ACHN (cell line): ENCODE data around the gene S100A13.

ENCODE experiments used
- DNase-seq: peaks from one replicate; pipeline ENCODE4 v3.0.0-alpha.2; 2015
- in situ Hi-C: cut with HindIII; loops from 2 replicates; pipeline ENCODE4 v1.10.0; 2017; ENCODE audit warnings: low sequenced_read_pairs, low pct_ligation_motif_present, low pct_unique_long_range_greater_than_20kb

The S100A13 gene

DNA sequence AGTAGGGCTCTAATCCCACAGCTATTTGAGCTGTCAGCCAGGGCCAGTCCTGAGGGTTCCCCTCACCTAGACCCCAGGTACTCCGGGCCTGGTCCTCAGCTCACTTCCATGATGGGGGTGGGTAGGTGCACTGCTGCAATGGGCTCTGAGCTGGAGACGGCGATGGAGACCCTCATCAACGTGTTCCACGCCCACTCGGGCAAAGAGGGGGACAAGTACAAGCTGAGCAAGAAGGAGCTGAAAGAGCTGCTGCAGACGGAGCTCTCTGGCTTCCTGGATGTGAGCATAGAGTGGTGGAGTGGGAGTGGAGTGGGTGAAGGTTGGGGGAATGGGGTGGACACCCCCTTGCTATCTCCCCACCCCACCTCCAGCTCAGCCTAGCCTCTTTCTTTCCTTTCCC, 3.1 kb upstream of the S100A13 start:
- DNase-seq = no peak
- in situ Hi-C loops = no loop called here

GRCh38 chr1:153629971-153630370, 2.7 kb upstream of the S100A13 start:
- in situ Hi-C loops = no loop called here
- DNase-seq = no peak

GRCh38 chr1:153629343-153629665, 2.0 kb upstream of the S100A13 start:
- in situ Hi-C loops = no loop called here
- DNase-seq = no peak

DNA sequence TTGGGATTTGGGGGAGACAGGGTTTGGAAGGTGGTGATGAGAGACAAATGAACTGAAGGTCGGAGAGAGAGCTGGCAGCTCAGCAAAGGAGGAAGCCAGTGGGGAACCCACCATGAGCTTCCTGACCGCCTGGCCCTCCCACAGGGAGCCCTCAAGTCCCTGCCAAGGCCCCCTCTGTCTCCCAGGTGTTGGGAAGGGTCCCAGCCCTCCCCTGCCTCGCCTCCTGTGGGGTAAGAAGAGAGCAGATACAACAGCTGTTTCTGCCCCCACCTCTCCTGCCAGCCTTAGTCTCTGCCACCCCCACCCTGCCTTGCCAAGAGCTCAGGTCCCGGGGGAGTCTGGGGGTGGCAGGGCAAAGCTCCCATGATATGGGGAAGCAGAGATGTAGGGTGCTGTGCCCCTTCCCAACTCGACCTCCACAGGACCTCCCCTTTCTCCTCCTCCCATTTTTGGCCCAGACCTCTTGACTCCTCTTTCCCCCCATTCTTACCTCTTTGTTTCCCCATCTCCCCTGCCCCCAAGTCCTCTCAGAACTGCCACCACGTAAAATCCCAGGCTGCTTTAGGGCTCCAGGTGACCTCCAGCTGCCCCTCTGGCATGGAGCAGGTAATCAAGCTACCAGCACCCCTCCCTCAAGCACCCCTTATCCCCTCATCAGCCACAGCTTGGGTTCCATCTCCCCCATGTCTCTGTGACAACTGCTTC, 1.5 kb upstream of the S100A13 start:
- in situ Hi-C loops = no loop called here
- no peak for DNase-seq

- in situ Hi-C loops = no loop called here
- DNase-seq = peak; percentile 15
Measured at GRCh38 chr1:153627715-153628626, 666 bp upstream of the S100A13 start, which contains the start of gene S100A1. Gene S100A1 (plus strand): TSS chr1:153628434. CDS start chr1:153630522, 2,088 bp downstream.

DNA sequence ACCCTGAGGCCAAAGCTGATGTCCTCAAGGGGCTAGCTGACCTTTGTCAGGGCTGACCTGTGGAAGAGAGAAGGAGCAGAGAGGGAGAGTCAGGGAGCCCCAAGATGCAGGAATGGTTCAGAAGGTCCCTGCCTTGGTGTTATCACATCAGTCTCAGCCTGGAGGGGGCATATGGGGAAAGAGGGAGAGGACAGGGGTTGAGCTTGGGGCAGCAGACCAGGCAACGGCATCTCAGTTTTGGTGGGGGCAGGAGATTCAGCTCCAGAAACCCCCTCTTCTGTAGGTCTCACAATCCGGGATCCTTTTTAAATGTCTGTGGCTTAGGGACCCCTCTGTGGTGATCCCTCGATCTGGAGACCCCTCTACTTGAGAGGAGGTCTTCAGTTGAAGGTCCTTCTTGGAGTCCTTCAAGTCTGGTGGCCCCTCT, 815 bp downstream of the S100A13 start:
- DNase-seq = no peak
- in situ Hi-C loops = no loop called here

DNA sequence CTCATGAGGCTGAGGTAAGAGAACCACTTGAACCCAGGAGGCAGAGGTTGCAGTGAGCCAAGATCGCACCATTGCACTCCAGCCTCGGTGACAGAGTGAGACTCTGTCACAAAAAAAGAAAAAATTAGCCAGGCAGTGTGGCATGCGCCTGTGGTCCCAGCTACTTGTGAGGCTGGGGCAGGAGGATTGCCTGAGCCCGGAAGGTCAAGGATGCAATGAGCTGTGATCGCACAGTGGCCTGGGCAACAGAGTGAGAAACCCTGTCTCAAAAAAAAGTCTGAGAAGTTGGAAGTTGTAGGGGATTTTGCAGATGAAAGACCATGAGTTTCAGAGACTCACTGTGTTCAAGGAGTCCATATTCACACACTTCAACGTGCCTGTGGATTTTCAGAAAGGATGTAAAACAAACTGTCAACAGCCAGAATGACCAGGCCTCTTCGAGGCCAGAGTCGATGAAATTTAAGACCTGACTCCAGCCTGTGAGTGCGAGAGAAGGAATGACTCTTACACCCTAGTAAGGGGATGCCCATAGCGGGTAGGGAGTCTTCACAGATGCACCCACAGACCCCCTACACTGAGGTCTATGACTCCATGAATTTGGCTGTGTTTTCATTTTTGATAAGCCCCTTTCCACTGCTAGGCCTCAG, 2.2 kb downstream of the S100A13 start:
- in situ Hi-C loops = no loop called here

DNA sequence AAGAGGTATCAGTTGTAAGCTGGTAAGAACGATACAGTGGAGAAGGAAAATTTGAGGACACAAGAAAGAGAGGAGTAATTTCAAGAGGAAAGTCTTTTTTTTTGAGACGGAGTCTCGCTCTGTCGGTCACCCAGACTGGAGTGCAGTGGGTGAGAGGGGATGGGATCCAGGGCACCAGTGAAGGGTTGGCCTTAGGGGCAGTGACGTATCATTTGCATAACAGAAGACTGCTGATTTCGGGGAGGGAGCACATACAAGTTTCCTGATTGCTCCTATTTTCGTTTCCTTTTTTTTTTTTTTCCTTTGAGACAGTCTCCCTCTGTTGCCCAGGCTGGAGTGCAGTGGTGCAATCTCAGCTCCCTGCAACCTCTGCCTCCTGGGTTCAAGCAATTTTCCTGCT, 4.2 kb downstream of the S100A13 start:
- in situ Hi-C loops = no loop called here
- no peak for DNase-seq

More for the DNA sequence above, 2.2 kb downstream of the S100A13 start:
- no peak for DNase-seq

DNA sequence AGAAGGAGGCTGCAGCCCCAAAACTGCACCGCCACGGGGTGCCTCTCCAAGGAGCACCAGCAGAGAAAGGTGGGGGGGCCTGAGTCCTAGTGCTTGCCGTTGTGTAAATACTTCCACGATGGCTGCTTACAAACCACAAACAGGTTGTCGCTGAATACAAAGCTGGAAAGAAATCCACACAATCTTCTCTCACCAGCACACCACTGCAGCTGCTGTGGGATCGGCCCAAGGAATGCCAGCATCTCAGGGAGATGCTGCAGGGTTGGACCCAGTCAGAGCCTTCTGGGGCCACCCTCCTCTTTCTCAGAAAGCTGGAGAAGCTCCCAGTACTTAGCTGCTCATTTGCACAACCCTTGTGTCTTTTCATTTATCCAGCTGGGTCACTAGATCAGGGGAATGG, 8.1 kb downstream of the S100A13 start:
- no peak for DNase-seq
- in situ Hi-C loops = no loop called here

DNA sequence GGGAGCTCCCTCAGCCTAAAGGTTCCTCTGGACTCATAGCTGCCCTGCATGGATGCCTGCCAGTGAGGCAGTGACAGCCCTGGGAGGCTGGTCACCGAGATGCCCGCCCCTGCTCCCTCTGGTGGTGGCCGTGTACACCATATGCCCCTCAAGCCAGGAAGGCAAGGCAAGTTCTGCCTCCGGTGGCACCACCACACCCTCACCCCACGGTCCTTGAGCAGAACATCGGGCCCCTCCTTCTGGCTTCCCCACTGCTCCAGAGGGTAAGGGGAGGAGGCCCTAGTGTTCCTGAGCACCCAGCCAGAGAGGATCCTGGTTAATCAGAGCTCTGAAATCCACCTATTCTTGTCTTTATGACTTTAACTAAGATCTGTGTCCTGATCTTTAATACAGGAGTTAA, 9.6 kb downstream of the S100A13 start:
- in situ Hi-C loops = no loop called here
- peak; percentile 77 for DNase-seq

GRCh38 chr1:153616917-153617311, 10.4 kb downstream of the S100A13 start:
- in situ Hi-C loops = no loop called here
- no peak for DNase-seq

DNA sequence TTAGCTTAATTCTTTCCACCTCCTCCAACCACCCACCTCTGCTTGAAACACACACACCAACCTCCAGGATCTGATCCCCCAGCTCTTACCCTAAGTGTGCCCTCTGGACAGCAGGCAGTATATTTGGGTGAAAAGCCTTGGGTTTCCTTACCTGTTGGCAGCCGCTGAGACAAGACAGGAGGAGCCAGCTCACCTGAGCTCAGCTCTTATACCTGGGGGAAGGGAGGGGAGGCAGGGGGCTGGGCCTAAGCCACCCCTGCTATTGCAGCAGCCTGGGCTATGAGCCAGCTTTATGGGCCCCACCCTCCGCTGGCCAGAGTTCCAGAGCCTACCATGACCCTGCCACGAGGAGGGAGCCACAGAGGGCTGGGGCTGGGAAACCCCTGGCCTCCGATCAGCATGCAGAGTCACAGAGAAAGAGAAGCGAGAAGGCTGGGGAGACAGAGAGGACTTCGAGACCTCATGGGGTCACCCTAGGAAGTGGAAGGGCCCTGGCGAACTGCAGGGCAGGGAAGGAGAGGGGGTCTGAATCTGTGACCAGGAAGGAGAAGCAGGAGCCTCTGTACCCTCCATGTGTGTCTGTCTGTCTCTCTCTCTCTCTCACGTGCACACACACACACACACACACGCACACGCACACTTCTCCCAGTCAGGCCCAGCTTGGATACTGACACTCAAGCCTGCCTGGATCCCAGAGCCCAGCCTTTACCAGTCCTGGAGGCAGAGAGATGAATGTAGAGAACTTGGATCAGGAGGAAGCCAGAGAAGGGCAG, 11.0 kb downstream of the S100A13 start, which contains the start of gene S100A14:
TSS of gene S100A14 (minus strand) at position 182 of the 773 bp plus-strand sequence. CDS start 467 bp downstream, outside the sequence.
- in situ Hi-C loops = no loop called here
- DNase-seq = no peak

DNA sequence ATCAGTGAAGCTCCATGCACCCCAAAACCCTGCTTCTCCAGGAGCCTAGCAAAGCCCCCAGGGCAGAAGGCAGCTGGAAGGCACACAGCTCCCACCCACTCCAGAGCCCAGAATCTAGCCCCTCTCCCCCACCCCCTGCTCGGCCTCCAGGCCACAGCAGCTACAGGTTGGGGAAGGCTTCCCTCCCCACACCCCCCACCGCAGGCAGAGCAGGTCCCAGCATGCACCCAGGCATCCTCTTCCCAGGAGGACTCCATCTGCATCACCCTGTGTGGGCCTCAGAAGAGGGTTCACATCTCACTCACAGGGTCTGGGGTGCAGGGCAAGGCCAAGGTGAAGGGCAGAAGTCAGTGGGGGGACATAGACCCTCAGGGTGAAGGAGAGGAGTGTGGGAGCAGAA, 11.9 kb downstream of the S100A13 start:
- DNase-seq = no peak
- in situ Hi-C loops = no loop called here

GRCh38 chr1:153614906-153615305, 12.4 kb downstream of the S100A13 start:
- in situ Hi-C loops = no loop called here
- no peak for DNase-seq

- in situ Hi-C loops = no loop called here
- DNase-seq = no peak
Measured at GRCh38 chr1:153614189-153614900, 13.0 kb downstream of the S100A13 start.

GRCh38 chr1:153613406-153613805, 13.9 kb downstream of the S100A13 start:
- in situ Hi-C loops = no loop called here
- no peak for DNase-seq

GRCh38 chr1:153612755-153613331, 14.5 kb downstream of the S100A13 start, which contains the start of gene S100A16:
Gene S100A16 (minus strand): TSS chr1:153613137. CDS start chr1:153608151, 4,986 bp downstream.
- in situ Hi-C loops = no loop called here
- peak; percentile 92 for DNase-seq
